T47D (cell line): ENCODE measurements around the gene FGF14.

Source experiments
- DNase-seq, 2 experiments: peaks; one replicate each; pipeline versions ENCODE4 v3.0.0 to v3.0.0-alpha.2; 2011 to 2012; ENCODE audit warnings: low read depth in 1 of 2, low spot score in 1 of 2
- JUND ChIP-seq: IDR thresholded peaks from 2 replicates; pipeline ENCODE4 v1.6.1; 2012; ENCODE audit warnings: low read depth
- in situ Hi-C: cut with HindIII; loops from 2 replicates; pipeline ENCODE4 v1.10.0; 2016; ENCODE audit warnings: low sequenced_read_pairs, low pct_unique_long_range_greater_than_20kb

FGF14 gene

GRCh38 chr13:102294407-102295018 lies 107.3 kb downstream of the FGF14 start:
- in situ Hi-C loops: no loop called here
- TF ChIP-seq JUND: no peak
- no peak for DNase-seq

GRCh38 chr13:102293723-102294122 lies 108.1 kb downstream of the FGF14 start:
- DNase-seq: no peak
- TF ChIP-seq JUND: no peak
- in situ Hi-C loops: no loop called here

GRCh38 chr13:102291587-102292218 lies 110.1 kb downstream of the FGF14 start:
- peak in 1 of 2 experiments; percentile 16 for DNase-seq
- in situ Hi-C loops: no loop called here
- no peak for TF ChIP-seq JUND

- no peak for TF ChIP-seq JUND
- in situ Hi-C loops: no loop called here
- DNase-seq: no peak
Measured at GRCh38 chr13:102289606-102290005, 112.2 kb downstream of the FGF14 start.

GRCh38 chr13:102286326-102286725 lies 115.5 kb downstream of the FGF14 start:
- DNase-seq: no peak
- in situ Hi-C loops: no loop called here
- TF ChIP-seq JUND: no peak

- DNase-seq: no peak
Measured at GRCh38 chr13:102280366-102280765, 121.5 kb downstream of the FGF14 start.

GRCh38 chr13:102277286-102277685 lies 124.6 kb downstream of the FGF14 start:
- no peak for TF ChIP-seq JUND
- DNase-seq: no peak
- in situ Hi-C loops: no loop called here

More at GRCh38 chr13:102280366-102280765, 121.5 kb downstream of the FGF14 start:
- in situ Hi-C loops: no loop called here
- TF ChIP-seq JUND: no peak

- no peak for DNase-seq
- no peak for TF ChIP-seq JUND
- in situ Hi-C loops: no loop called here
Measured at GRCh38 chr13:102276404-102276803, 125.4 kb downstream of the FGF14 start.

GRCh38 chr13:102275969-102276368 lies 125.9 kb downstream of the FGF14 start:
- DNase-seq: no peak
- in situ Hi-C loops: no loop called here
- no peak for TF ChIP-seq JUND

- in situ Hi-C loops: no loop called here
- DNase-seq: no peak
- no peak for TF ChIP-seq JUND
Measured at GRCh38 chr13:102273111-102273510, 128.7 kb downstream of the FGF14 start.

- TF ChIP-seq JUND: no peak
- in situ Hi-C loops: no loop called here
- DNase-seq: no peak
Measured at GRCh38 chr13:102267191-102267590, 134.7 kb downstream of the FGF14 start.

- in situ Hi-C loops: no loop called here
- DNase-seq: no peak
- no peak for TF ChIP-seq JUND
Measured at GRCh38 chr13:102261809-102262208, 140.0 kb downstream of the FGF14 start.

- DNase-seq: no peak
Measured at GRCh38 chr13:102261316-102261715, 140.5 kb downstream of the FGF14 start.

GRCh38 chr13:102260256-102260655 lies 141.6 kb downstream of the FGF14 start:
- no peak for DNase-seq
- in situ Hi-C loops: no loop called here

More at GRCh38 chr13:102261316-102261715, 140.5 kb downstream of the FGF14 start:
- in situ Hi-C loops: no loop called here
- no peak for TF ChIP-seq JUND

More at GRCh38 chr13:102260256-102260655, 141.6 kb downstream of the FGF14 start:
- TF ChIP-seq JUND: no peak
